SK-N-DZ (cell line): ENCODE measurements around the gene RIT2.

ENCODE experiments used
- DNase-seq: peaks from one replicate; pipeline ENCODE4 v3.0.0-alpha.2; 2015; ENCODE audit warnings: low spot score

RIT2 gene

DNA sequence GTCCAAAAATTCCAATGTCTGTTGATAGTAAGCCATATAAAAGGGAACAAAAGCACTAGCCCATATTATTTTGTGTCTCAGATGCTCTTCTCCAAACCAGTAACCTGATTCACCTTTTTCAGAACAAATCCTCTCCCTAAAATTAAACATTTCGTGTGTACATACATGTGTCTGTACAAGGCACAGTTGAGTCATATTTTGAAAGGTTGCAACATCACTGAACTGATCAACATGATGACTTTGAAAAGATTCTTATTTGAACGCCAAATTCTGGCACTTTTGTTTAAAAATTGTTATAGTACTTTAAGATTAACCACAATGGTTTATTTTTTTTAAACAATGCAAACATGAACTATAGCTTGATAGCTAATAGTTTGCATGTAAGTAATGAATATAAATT is 102.5 kb downstream of the RIT2 start:
- no peak for DNase-seq

DNA sequence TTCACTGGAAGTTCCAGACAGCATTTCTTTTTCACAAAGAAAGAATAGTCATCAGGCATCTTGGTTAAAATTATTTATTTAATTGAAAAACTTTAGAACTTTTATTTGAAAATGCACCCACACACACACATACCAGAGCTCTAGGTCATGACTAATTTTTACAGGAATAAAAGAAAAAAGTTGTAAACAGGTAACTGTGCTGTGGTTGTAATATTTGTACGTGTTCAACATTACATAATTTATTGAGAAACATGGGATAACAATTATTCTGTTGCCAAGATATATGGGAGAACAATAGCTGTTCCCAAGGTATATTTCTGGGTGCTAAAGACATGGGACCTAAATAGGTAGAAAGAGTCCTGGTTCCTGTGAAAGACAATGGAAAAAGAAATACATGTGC is 104.9 kb downstream of the RIT2 start:
- no peak for DNase-seq

DNA sequence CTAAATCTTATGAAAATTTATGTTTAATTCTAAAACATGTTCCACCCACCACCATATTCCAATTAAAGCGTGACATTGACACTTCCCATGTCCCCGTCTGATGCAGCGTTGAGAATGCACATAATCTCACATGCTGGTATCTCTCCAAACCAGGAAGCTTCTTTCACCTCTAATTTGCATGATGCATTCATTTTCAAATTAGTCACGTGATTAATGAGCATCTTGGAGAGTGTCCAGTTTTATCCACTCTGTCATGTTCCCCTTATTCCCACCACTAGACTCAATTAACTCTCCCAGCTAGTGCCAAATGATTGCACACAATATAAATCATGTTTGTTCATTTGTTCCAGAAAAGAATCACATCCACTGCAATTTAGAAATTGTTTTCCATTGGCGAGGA is 105.8 kb downstream of the RIT2 start:
- no peak for DNase-seq

GRCh38 chr18:43007365-43007764 is 108.1 kb downstream of the RIT2 start:
- DNase-seq = no peak

DNA sequence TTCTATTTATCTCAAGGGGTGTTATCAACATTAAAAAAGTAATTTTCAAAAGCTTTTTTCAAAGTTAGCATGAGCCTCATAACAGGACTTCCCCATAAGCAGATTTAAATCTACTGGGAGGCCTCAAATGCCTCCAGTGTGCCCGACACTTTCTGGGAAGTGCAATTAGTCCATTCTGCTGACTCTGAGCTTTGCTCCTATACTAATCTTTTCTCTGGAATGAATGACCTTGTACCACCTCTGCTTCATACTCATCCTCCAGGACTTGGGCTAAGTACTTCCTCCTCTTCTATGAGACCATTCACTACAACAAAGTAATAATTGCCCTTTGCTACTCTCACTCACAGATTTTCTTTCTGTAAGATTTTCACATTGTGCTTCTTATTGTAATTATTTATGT is 111.1 kb downstream of the RIT2 start:
- no peak for DNase-seq

DNA sequence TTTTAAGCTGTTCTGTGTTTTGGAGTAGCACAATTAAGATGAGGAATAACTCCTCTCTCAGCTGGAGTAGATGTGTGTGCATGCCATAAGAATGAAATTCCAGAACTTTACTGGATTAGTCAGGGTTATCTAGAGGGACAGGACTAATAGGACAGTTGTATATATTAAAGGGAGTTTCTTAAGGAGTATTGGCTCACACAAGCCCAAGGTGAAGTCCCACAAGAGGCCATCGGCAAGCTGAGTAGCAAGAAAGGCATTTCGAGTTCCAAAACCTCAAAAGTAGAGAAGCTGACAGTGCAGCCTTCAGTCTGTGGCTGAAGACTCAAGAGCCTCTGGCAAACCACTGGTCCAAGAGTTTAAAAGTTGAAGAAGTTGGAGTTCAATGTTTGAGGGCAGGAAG is 113.7 kb downstream of the RIT2 start:
- no peak for DNase-seq

- no peak for DNase-seq
These were observed 118.7 kb downstream of the RIT2 start for GRCh38 chr18:42996824-42997223.

DNA sequence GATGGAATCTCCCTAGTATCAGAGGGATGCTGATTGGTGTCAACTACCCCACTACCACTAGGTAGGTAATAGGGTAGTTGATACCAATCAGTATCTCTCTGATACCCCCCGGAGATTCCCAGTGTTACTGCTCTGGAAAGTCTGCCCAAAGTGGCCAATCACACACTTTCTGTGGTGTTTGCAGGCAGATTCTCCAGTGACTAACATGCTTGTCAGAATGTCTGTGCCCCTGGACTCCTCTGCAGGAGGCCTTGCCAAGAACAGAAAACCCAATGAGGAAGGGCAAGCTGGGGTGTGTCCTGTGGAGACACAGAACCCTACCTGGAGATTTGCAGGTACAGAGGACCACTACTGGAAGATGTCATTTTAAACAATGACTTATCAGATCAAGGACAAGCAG is 135.1 kb downstream of the RIT2 start:
- DNase-seq = no peak

DNA sequence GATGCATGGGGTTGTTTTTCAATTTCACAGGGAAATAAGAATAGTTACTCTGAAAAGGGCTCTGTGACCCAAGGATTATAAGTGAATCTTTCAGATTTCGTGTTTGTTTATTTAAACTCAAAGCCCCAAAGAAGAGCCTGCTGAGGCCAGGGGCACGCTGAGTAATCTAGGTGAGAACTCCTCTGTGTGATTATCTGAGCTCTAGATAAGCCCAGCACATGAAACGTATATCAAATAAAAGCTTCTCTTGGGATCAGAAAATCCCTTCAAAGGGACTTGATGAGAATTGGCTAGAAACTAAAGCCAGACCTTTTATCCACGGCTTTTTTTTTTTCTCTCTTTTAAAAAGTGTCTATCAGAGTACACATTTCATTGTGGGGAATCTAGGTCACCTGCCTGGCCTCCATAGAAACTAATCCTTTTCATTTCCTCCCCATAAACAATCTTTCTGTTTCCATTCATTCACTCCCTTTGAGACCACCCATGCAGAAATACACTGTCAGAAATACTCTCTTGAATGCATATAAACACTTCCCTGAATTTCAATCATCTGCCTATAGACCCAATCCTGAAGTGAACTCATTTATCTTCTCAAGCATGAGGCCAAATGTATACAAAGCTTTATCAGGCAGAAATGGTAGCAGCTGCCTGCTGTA is 137.4 kb downstream of the RIT2 start:
- DNase-seq = no peak

DNA sequence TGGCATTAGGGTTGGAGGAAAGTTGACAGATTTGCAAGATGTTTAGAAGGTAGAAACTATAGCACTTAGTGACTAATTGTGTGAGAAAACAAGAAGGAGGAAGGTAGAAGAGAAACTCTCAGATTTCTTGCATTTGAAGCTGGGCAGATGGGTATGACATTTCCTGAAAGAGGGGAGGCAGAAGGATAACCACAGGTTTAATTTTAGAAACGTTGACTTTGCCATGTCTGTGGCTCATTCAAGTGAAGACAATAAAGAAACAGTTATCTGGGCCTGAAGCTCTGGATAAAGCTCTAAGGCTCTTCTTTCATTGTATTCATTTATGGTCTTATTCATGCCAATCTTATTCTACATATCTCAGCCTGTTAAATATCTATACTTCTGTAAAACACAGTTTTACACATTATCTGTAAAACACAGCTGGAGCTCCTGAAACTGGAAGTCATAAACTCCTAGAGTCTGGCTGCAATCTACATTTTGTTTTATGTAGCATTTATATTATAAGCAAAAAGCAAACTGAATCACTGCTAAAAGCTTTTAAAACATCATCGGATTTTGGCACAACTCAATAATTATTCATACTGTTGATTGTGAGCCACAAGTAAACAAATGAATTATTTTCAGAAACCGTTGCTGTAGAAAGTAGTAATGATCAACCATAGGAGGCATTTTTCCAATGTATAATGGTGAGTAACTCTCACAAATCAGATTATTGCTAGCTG is 138.5 kb downstream of the RIT2 start:
- no peak for DNase-seq

DNA sequence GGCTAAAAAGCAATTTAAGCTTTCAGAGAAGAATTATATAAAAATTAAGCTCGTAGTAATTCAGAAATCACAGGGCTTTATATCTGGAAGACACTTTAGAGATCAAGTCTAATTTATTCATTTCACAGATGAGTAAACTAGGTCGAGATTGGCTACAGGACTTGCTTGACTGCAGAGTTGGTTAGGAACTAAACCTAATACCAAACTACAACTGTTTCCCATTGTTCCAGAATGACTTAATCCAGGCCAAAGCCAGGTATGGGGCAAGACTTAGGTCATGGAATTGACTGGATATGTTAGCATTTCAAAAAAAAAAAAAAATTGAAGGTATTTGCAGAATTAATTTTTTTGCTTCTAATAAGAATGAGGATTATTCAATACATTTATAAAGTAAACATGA is 146.1 kb downstream of the RIT2 start:
- no peak for DNase-seq

- no peak for DNase-seq
These were observed 154.2 kb downstream of the RIT2 start for GRCh38 chr18:42961298-42961697.

DNA sequence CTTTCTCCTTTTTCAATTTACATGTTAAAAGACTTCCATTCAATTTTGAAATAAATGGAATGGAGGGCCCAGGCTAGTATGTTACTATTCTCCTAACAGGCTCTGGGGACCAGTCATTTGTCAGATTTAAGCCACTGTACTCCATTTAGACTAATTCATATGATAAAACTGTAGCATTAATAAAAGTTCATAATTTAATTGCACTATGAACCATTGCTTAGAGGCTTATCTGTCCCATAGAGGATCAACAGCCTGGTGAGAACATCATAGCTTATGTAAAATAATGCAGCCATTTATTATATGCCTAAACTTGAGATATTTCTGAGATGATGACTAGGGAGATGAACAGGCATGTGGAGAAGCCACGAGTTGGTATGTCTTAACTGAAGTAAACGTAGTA is 156.0 kb downstream of the RIT2 start:
- no peak for DNase-seq

DNA sequence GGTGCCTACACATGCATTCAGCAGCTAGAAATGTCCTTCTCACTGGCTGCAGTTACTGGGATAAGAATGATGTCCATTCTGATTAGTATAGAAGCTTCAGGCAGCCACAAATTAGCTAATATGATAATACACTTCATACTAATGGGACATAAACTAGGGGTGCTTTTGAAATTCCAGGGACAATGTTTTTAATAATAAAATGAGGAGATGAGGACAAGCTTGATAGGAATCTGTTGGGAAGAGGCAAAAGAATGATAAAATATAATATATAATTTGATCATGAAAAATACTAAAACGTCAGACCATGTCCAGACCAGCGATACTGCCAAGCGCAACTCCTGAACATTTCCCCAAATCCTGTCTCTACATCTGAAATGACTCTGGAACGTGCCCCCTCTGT is 157.1 kb downstream of the RIT2 start:
- DNase-seq = no peak

DNA sequence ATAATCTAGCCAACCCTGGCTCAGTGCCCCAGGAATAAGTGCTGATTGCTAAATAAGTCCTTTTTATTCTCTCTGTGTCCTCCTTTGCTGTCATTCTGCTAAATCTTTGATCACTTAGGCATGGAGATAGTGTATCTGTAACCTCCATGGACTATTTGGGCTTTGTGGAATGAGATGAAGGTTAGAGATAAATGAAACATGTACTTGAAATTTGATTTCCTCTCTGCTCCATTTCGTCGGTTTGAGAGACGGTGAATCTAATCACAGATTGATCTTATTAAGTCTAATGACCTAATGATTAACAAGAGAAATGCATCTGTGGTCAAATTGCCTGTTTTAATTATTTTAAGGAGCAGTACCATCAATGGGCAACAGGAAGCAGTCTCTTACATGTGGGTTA is 159.2 kb downstream of the RIT2 start:
- peak; percentile 32 for DNase-seq

DNA sequence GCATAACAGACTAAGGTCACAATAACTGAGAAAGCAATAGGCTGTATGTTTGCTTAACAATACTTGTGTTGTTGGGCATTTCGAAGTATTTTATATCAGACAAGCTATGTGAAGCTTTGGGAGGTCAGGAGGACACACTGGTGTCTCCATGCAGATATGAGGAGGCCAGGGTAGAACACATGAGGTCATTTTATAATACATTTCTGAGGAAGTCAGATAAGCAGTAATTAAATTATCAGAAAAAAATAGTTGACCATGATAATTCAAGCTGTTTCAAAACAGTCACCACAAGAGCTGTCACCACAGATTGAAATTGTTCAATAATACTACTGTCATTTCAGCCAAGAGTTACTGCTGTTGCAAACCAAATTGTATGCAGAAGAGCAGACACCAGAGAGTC is 160.6 kb downstream of the RIT2 start:
- DNase-seq = no peak

GRCh38 chr18:42953306-42953705 is 162.2 kb downstream of the RIT2 start:
- no peak for DNase-seq

GRCh38 chr18:42950732-42951131 is 164.8 kb downstream of the RIT2 start:
- DNase-seq = no peak

DNA sequence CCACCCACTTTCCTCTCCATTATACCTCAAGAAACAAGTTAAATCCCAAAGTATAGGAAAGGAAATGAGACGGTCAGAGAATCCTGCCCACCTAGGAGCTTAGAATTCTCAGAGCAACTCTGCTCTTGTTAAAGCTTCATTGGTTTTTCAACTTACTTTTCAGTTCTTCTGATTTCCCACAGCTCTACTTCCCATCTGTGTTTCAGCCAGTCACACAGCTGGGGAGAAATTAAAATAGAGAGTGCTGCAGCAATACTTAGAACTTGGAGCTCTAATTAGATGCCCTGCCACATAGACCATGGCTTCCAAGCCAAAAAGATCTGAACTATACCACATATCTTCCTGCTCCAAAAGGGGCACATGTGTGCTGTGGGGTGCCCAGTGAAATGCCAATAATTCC is 166.7 kb downstream of the RIT2 start:
- no peak for DNase-seq

DNA sequence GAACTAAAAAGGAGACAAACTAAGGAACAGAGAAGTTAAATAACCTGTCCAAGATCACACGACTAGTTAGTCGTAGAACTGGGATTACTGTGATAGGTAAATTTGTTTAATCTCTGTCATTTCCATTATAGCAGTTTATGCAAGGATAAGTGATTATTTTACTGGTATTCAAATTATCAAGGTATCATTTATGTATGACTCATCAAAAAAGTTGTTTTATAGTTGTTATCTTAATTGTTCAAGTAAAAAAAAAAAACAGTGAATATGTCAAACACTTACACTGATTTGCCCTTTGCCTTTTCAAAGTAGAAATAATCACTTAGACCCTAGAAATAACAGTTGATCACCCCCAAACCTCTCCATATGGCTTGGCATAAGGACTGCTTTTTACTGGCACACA is 173.6 kb downstream of the RIT2 start:
- DNase-seq = no peak

GRCh38 chr18:42941021-42941420 is 174.5 kb downstream of the RIT2 start:
- no peak for DNase-seq

- DNase-seq = peak; percentile 88
These were observed 178.0 kb downstream of the RIT2 start for GRCh38 chr18:42937436-42937835.

GRCh38 chr18:42936289-42936688 is 179.2 kb downstream of the RIT2 start:
- no peak for DNase-seq

DNA sequence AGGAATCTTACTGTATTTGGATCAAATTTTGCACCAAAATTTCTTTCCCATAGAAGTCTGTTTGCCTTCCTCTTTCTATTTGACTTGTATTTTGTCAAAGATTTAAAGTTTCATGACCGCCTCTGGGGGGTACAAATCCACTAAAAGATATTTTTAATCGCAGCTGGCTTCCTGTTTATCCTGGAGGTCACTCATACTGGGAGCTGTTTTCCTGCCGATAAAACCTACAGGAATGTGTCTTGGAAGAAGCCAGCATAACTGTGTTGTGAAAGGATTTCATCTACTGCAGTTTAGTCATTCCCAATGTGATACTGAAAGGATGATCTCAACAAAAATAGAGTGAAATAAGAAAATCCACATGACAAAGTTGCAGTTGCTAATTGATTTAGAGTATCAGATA is 184.0 kb downstream of the RIT2 start:
- DNase-seq = no peak
